ENCODE data around the gene SLC25A25. TPM values are rescaled to one million over a fixed set of nuclear protein-coding genes. Genes with fewer than 3 reads are reported as not detected.
A peak's percentile ranks its signal among the peaks of the same experiment; 100 is the strongest.

The SLC25A25 gene
- total RNA-seq, 1 experiment from 2014 or later: 29.3 TPM

DNA sequence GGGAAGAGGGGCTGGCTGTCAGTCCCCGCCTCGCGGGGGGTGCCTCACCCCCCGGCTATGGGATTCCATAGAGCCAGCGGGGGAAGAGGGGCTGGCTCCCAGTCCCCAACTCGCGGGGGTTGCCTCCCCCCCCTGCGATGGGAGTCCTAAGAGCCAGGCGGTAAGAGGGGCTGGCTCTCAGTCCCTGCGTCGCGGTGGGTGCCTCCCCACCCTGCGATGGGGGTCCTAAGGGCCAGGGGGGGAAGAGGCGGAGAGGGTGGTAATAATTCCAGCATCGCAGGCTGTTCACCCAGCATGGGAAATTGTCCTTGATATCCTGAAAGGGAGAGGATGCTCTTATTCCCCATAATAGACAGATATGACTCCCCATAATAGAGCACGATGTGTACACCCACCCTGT, 71.6 kb downstream of the SLC25A25 start:
- no peak for DNase-seq

DNA sequence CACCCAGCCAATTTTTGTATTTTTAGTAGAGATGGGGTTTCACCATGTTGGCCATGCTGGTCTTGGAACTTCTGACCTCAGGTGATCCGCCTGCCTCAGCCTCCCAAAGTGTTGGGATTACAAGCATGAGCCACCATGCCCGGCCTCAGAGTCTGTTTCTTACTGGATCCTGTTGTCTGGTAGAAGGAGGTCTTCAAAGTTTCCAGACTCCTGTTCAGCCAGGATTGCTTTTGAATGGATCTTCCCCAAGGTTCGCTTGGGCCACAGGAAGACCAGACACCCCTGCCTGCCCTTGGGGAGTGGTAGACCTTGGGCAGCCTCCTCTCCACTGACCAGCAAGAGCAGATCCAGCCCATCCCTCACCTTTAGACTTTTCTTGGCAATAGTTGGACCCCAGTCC, 73.6 kb downstream of the SLC25A25 start:
- no peak overlapping the region for H3K4me3 ChIP-seq
- no peak for DNase-seq
- no peaks in the 10 kb centered on the region for H3K36me3 ChIP-seq
- peaks cover 4% of the 10 kb centered on the region; the same call in 1 of the 2 replicates for H3K27me3 ChIP-seq
- H3K27ac ChIP-seq: no peak overlapping the region
- peaks cover 5% of the 10 kb centered on the region; the same call in 1 of the 2 replicates for H3K4me1 ChIP-seq
- H3K9me3 ChIP-seq (replicated peaks): no peaks in the 10 kb centered on the region

More for the DNA sequence above, 71.6 kb downstream of the SLC25A25 start:
- no peaks in the 10 kb centered on the region for H3K9me3 ChIP-seq (replicated peaks)
- H3K27ac ChIP-seq: no peak overlapping the region
- H3K27me3 ChIP-seq: no peaks in the 10 kb centered on the region
- no peaks in the 10 kb centered on the region for H3K36me3 ChIP-seq
- H3K4me3 ChIP-seq: no peak overlapping the region
- peaks cover 5% of the 10 kb centered on the region; the same call in 1 of the 2 replicates for H3K4me1 ChIP-seq

GRCh38 chr9:128142061-128142460, 74.0 kb downstream of the SLC25A25 start:
- Histone ChIP-seq H3K36me3 (no peaks in the 10 kb centered on the region), H3K27me3 (peaks cover 4% of the 10 kb centered on the region; the same call in 1 of the 2 replicates), H3K9me3 (replicated peaks) (no peaks in the 10 kb centered on the region), H3K4me3 (no peak overlapping the region), H3K4me1 (peaks cover 5% of the 10 kb centered on the region; the same call in 1 of the 2 replicates), H3K27ac (no peak overlapping the region)
- no peak for DNase-seq

DNA sequence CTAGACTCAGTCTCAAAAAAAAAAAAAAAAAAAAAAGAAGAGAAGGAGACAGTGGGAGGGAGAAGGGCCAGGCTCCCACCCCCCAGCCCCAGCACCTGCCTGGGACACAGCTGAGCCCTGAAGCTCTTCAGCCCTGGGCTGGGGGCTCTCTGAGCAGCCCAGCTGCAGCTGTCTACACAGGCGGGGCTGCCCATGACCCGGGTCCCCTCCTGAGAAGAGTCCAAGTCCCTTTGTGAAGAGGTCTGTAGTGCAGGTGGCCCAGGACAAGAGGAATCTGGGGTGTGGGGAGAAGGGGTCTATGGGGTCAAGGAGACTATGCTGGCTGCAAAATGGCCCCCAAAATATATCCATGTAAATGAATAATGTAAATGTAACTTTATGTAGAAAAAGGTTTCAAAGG, 74.6 kb downstream of the SLC25A25 start:
- peaks cover 4% of the 10 kb centered on the region; the same call in 1 of the 2 replicates for H3K27me3 ChIP-seq
- H3K4me3 ChIP-seq: no peak overlapping the region
- H3K4me1 ChIP-seq: peaks cover 5% of the 10 kb centered on the region; the same call in 1 of the 2 replicates
- no peaks in the 10 kb centered on the region for H3K9me3 ChIP-seq (replicated peaks)
- H3K36me3 ChIP-seq: no peaks in the 10 kb centered on the region
- no peak overlapping the region for H3K27ac ChIP-seq
- DNase-seq: no peak

DNA sequence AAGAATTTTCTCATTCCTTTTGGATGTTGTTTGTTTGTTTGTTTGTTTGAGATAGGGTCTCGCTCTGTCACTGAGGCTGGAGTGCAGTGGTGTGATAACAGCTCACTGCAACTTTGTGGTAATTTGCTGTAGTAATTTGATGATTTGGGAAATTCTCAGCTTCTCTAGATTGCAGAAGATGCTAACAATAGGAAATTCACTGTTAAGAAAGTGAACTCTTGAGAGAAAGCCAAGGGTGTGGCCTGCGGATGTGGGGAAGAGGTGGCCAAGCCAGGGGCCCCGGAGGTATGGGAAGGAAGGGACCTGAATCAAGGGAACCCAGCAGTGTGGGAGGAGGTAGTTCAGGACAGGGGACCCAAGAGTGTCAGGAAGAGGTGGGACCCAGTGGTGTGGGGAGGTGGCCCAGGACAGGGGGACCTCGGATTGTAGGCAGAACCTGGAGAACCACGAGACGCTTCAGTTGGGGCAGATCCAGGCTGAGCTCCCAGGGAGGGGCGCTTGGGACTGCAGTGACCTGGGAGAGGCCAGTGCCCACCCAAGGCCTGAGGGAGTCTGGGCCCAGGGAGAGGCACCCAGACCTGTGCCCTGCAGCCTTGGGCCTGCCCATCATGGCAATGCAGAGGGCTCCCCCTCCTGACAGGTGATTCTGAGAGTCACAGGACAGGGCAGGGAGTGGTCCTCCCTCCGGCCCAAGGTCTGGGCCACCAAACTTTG, 75.7 kb downstream of the SLC25A25 start:
- Histone ChIP-seq H3K27ac (no peak overlapping the region), H3K27me3 (peaks cover 4% of the 10 kb centered on the region; the same call in 1 of the 2 replicates), H3K4me3 (no peak overlapping the region), H3K9me3 (replicated peaks) (no peaks in the 10 kb centered on the region), H3K4me1 (peaks cover 3% of the 10 kb centered on the region), H3K36me3 (no peaks in the 10 kb centered on the region)
- no peak for DNase-seq

DNA sequence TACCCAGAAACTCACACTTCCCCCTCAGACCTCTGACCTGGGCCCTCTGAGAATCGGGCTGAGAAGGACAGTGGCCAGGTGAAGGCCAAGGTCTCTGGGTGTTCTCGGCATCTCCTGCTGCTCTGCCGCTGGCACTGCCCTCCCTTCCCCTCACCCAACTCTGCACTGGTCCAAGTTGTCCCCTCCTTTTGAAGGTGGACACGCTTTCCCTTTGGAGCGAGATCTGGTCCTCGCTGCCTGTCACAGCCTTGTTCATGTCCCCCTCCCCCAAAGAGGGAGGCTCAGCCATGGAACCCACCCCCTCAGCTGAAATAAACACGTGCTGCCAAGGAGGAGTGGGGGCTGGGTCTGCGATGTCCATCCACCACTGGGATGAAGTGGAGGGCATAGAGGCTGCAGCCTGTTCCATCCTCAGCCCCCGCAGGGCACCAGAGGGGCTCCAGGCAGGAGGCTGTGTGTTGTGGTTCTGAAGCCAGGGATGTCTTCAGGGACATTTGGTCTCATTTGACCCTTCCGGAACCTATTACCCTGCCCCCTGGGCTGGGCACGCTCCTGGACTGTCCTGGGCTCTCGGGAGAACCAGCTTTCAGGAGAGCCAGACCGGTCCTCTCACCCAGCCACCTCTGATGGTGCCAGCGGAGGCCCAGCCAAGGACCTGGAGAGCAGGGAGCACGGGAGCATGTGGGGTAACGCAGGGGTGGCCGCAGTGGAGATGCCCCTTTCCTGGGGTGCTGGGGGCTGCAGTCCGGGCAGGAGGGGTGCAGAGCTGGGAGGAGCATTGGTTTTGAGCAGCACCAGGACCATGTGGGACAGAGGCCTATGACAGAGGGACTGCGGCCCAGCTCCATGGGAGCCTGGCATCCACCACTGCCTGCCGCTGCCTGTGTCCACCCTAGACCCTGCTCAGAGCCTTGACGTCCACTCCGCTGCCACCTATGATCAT, 76.5 kb downstream of the SLC25A25 start:
- Histone ChIP-seq H3K27ac (no peak overlapping the region), H3K4me1 (peaks cover 3% of the 10 kb centered on the region), H3K27me3 (peaks cover 4% of the 10 kb centered on the region; the same call in 1 of the 2 replicates), H3K4me3 (no peak overlapping the region), H3K9me3 (replicated peaks) (no peaks in the 10 kb centered on the region), H3K36me3 (no peaks in the 10 kb centered on the region)
- no peak for DNase-seq

DNA sequence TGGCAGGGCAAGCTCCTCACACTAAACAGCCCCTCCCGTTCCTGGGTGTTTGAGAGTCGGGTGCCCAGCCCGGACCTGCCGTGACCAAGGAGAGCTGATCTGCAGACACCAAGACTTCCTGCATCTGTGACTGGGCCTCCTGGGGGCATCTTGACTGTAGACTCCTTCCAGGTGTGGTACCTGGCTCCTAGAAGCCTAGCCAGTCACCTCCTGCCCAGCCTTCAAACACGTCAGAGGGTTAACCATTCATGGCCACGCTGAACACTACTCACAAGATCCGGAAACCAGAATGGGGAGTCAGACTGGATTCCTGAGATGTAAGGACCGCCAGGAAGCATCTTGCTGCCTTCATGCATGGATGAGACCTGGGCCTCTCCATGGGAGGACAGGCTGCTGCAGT, 77.5 kb downstream of the SLC25A25 start:
- Histone ChIP-seq H3K36me3 (no peaks in the 10 kb centered on the region), H3K27ac (no peak overlapping the region), H3K4me1 (peaks cover 1% of the 10 kb centered on the region), H3K9me3 (replicated peaks) (no peaks in the 10 kb centered on the region), H3K27me3 (peaks cover 7% of the 10 kb centered on the region; the same call in 1 of the 2 replicates), H3K4me3 (no peak overlapping the region)
- no peak for DNase-seq

GRCh38 chr9:128145951-128146351, 77.9 kb downstream of the SLC25A25 start:
- H3K4me3 ChIP-seq: no peak overlapping the region
- H3K9me3 ChIP-seq (replicated peaks): no peaks in the 10 kb centered on the region
- H3K27ac ChIP-seq: no peak overlapping the region
- peaks cover 10% of the 10 kb centered on the region for H3K27me3 ChIP-seq
- no peaks in the 10 kb centered on the region; the same call in none of the 2 replicates for H3K4me1 ChIP-seq
- no peak for DNase-seq
- no peaks in the 10 kb centered on the region for H3K36me3 ChIP-seq

- Histone ChIP-seq H3K27me3 (peaks cover 14% of the 10 kb centered on the region), H3K4me3 (no peak overlapping the region)
- DNase-seq: no peak
Observed at GRCh38 chr9:128146591-128147120, 78.6 kb downstream of the SLC25A25 start.

DNA sequence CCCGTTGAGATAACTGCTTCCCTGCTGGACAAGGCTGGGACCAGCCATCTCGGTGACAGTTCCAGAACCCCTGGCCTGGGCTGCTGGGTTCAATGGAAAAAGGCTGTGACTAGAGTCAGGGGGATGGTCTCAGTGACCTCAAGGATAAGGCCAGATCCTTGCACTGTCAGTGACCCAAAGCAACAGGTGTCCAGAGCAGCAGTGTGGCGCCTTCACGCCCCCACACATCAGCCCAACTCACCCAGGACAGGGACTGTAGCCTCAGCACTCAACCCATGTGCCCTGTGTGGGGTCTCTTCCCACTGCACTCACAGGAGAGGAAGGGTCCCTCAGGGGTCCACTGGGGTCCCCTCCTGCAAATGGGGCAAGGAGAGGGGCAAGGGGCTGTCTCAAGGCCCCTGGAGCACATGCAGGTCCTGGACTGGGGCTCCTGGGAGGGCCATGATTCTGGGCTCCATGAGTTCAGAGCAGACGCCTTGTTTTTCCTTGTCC, 80.5 kb downstream of the SLC25A25 start:
- Histone ChIP-seq H3K9me3 (replicated peaks) (no peaks in the 10 kb centered on the region), H3K4me1 (no peaks in the 10 kb centered on the region; the same call in 1 of the 2 replicates)
- no peak for DNase-seq

More at GRCh38 chr9:128146591-128147120, 78.6 kb downstream of the SLC25A25 start:
- H3K36me3 ChIP-seq: no peaks in the 10 kb centered on the region
- H3K9me3 ChIP-seq (replicated peaks): no peaks in the 10 kb centered on the region
- no peak overlapping the region for H3K27ac ChIP-seq
- no peaks in the 10 kb centered on the region; the same call in 1 of the 2 replicates for H3K4me1 ChIP-seq

DNA sequence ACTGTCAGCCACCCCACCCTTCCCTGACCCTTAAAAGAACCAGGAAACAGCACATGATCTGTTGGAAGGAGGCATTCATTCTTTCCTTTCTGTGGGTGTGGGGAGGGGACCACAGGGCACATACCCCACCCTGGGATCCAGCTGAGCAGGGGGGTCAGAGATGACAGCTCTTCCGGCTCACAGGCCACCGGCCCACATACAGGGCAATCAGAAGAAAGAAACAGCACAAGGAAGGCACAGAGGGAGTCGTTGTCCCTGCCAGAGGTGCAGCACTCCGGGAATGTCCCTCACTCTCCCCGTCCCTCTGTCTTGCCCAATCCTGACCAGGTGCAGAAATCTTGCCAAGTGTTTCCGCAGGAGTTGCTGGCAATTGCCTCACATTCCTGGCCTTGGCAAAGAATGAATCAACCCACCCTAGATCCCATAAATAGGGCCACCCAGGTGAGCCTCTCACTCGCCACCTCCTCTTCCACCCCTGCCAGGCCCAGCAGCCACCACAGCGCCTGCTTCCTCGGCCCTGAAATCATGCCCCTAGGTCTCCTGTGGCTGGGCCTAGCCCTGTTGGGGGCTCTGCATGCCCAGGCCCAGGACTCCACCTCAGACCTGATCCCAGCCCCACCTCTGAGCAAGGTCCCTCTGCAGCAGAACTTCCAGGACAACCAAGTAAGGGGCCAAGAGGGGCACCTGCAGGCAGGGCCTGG, 81.1 kb downstream of the SLC25A25 start, which contains the start of gene LCN2:
LCN2 (plus strand) TSS at position 453 of the 701 bp plus-strand sequence; CDS start at position 526, 73 bp downstream.
- Histone ChIP-seq H3K4me3 (no peak within 1 kb of the TSS), H3K4me1 (no peaks in the 10 kb centered on the region; the same call in 1 of the 2 replicates), H3K9me3 (replicated peaks) (no peaks in the 10 kb centered on the region), H3K27ac (no peak within 1 kb of the TSS), H3K27me3 (peaks cover 28% of the 10 kb centered on the region), H3K36me3 (no peaks in the 10 kb centered on the region)
- DNase-seq: no peak

More for the DNA sequence above, 80.5 kb downstream of the SLC25A25 start:
- no peak overlapping the region for H3K4me3 ChIP-seq
- H3K36me3 ChIP-seq: no peaks in the 10 kb centered on the region
- peaks cover 28% of the 10 kb centered on the region for H3K27me3 ChIP-seq
- H3K27ac ChIP-seq: no peak overlapping the region

- H3K4me1 ChIP-seq: no peaks in the 10 kb centered on the region; the same call in 1 of the 2 replicates
- no peak overlapping the region for H3K4me3 ChIP-seq
- peaks cover 31% of the 10 kb centered on the region for H3K27me3 ChIP-seq
- no peak for DNase-seq
- H3K9me3 ChIP-seq (replicated peaks): no peaks in the 10 kb centered on the region
- no peaks in the 10 kb centered on the region for H3K36me3 ChIP-seq
- H3K27ac ChIP-seq: no peak overlapping the region
Observed at GRCh38 chr9:128149951-128150593, 82.0 kb downstream of the SLC25A25 start.

- Histone ChIP-seq H3K4me3 (no peak overlapping the region), H3K4me1 (no peaks in the 10 kb centered on the region; the same call in 1 of the 2 replicates), H3K27ac (no peak overlapping the region), H3K27me3 (peaks cover 30% of the 10 kb centered on the region), H3K36me3 (no peaks in the 10 kb centered on the region), H3K9me3 (replicated peaks) (no peaks in the 10 kb centered on the region)
- peak in 1 of 2 experiments; percentile 43 for DNase-seq
Observed at GRCh38 chr9:128150594-128151308, 82.7 kb downstream of the SLC25A25 start.

All from SJCRH30 (cell line).